GM18517 (cell line): ENCODE results near the gene COBL.

Experiments used
- ATAC-seq: cut with Tn5 transposase; IDR thresholded peaks from one replicate; pipeline ENCODE4 v1.9.1; 2021; ENCODE audit warnings: mild to moderate bottlenecking, moderate library complexity; ENCODE audit not compliant: unreplicated experiment

The COBL gene

GRCh38 chr7:51129527-51130472 is 186.8 kb downstream of the COBL start:
- ATAC-seq = no peak

- ATAC-seq = no peak
These were observed 187.8 kb downstream of the COBL start for GRCh38 chr7:51128545-51129435.

GRCh38 chr7:51127618-51127904 is 189.0 kb downstream of the COBL start:
- ATAC-seq = no peak

- ATAC-seq = no peak
These were observed 189.6 kb downstream of the COBL start for GRCh38 chr7:51126813-51127617.

GRCh38 chr7:51126324-51126723 is 190.3 kb downstream of the COBL start:
- ATAC-seq = no peak

GRCh38 chr7:51124321-51124720 is 192.3 kb downstream of the COBL start:
- ATAC-seq = no peak

- ATAC-seq = no peak
These were observed 193.1 kb downstream of the COBL start for GRCh38 chr7:51123322-51124019.

- ATAC-seq = no peak
These were observed 194.6 kb downstream of the COBL start for GRCh38 chr7:51121931-51122425.

- no peak for ATAC-seq
These were observed 195.4 kb downstream of the COBL start for GRCh38 chr7:51121036-51121790.

GRCh38 chr7:51118628-51119027 is 198.0 kb downstream of the COBL start:
- no peak for ATAC-seq

GRCh38 chr7:51114501-51114900 is 202.1 kb downstream of the COBL start:
- no peak for ATAC-seq

- no peak for ATAC-seq
These were observed 202.6 kb downstream of the COBL start for GRCh38 chr7:51113962-51114361.

- ATAC-seq = no peak
These were observed 203.0 kb downstream of the COBL start for GRCh38 chr7:51113560-51113959.

- ATAC-seq = no peak
These were observed 205.2 kb downstream of the COBL start for GRCh38 chr7:51111241-51111940.

GRCh38 chr7:51108134-51108533 is 208.5 kb downstream of the COBL start:
- no peak for ATAC-seq

- no peak for ATAC-seq
These were observed 212.3 kb downstream of the COBL start for GRCh38 chr7:51104278-51104677.

- no peak for ATAC-seq
These were observed 212.9 kb downstream of the COBL start for GRCh38 chr7:51103718-51104117.

GRCh38 chr7:51102828-51103227 is 213.8 kb downstream of the COBL start:
- ATAC-seq = no peak
